SK-N-SH treated with all-trans-retinoic acid at 6 μM for 48 hours (cell line): Measurements from ENCODE around the gene SPATA20.

Source experiments
- ATAC-seq: fragments of 200-7000 bp; cut with Tn5 transposase; 3 replicates; pipeline ENCODE4 v1.9.1; 2020; ENCODE audit warnings: mild to moderate bottlenecking, moderate library complexity
- ARNTL ChIP-seq: fragments of 450-650 bp; formaldehyde crosslinking; IDR thresholded peaks from 2 replicates; pipeline ENCODE4 v1.5.0; 2020; ENCODE audit warnings: low read depth, mild to moderate bottlenecking, moderate library complexity, borderline replicate concordance
- BACH2 ChIP-seq: fragments of 250-450 bp; sonication (Bioruptor Pico); IDR thresholded peaks from 2 replicates; pipeline ENCODE4 v1.9.0; 2021; ENCODE audit warnings: mild to moderate bottlenecking, borderline replicate concordance
- CREB5 ChIP-seq: fragments of 250-450 bp; sonication (Bioruptor Pico); IDR thresholded peaks from 2 replicates; pipeline ENCODE4 v1.5.1; 2020; ENCODE audit warnings: low read depth, mild to moderate bottlenecking, moderate library complexity
- CSDC2 ChIP-seq: fragments of 250-450 bp; sonication (Bioruptor Pico); IDR thresholded peaks from 2 replicates; pipeline ENCODE4 v1.5.0; 2020; ENCODE audit warnings: mild to moderate bottlenecking, moderate library complexity
- CSRNP3 ChIP-seq: fragments of 250-450 bp; sonication (Bioruptor Pico); IDR thresholded peaks from 2 replicates; pipeline ENCODE4 v1.5.1; 2021; ENCODE audit warnings: mild to moderate bottlenecking, moderate library complexity
- ESRRG ChIP-seq: fragments of 250-450 bp; sonication (Bioruptor Pico); IDR thresholded peaks from 2 replicates; pipeline ENCODE4 v1.6.1; 2021; ENCODE audit warnings: mild to moderate bottlenecking
- GLIS3 ChIP-seq: fragments of 250-450 bp; sonication (Bioruptor Pico); IDR thresholded peaks from 2 replicates; pipeline ENCODE4 v1.5.0; 2020; ENCODE audit warnings: mild to moderate bottlenecking, moderate library complexity
- ISL1 ChIP-seq: fragments of 250-450 bp; sonication (Bioruptor Pico); IDR thresholded peaks from 2 replicates; pipeline ENCODE4 v2.1.2; 2022; ENCODE audit warnings: mild to moderate bottlenecking, moderate library complexity
- OSR1 ChIP-seq: fragments of 250-450 bp; sonication (Bioruptor Pico); IDR thresholded peaks from 2 replicates; pipeline ENCODE4 v1.8.0; 2022; ENCODE audit warnings: moderate library complexity, mild to moderate bottlenecking, inconsistent platforms
- PATZ1 ChIP-seq: fragments of 250-450 bp; sonication (Bioruptor Pico); IDR thresholded peaks from 2 replicates; pipeline ENCODE4 v1.8.0; 2020; ENCODE audit warnings: mild to moderate bottlenecking, moderate library complexity, borderline replicate concordance
- POU6F1 ChIP-seq: fragments of 250-450 bp; sonication (Bioruptor Pico); IDR thresholded peaks from 2 replicates; pipeline ENCODE4 v1.8.0; 2021; ENCODE audit warnings: low read depth, mild to moderate bottlenecking, moderate library complexity, borderline replicate concordance
- PPARA ChIP-seq: fragments of 250-450 bp; sonication (Bioruptor Pico); IDR thresholded peaks from 2 replicates; pipeline ENCODE4 v1.5.0; 2020; ENCODE audit warnings: mild to moderate bottlenecking, borderline replicate concordance
- RARB ChIP-seq: fragments of 250-450 bp; sonication (Bioruptor Pico); IDR thresholded peaks from 2 replicates; pipeline ENCODE4 v1.8.0; 2021; ENCODE audit warnings: mild to moderate bottlenecking, moderate library complexity
- SNAI2 ChIP-seq: fragments of 250-450 bp; sonication (Bioruptor Pico); IDR thresholded peaks from 2 replicates; pipeline ENCODE4 v1.5.0; 2020; ENCODE audit warnings: mild to moderate bottlenecking, moderate library complexity
- TCF4 ChIP-seq: fragments of 250-450 bp; sonication (Bioruptor Pico); IDR thresholded peaks from 2 replicates; pipeline ENCODE4 v1.8.0; 2021; ENCODE audit warnings: mild to moderate bottlenecking, moderate library complexity, borderline replicate concordance
- TOX ChIP-seq: fragments of 250-450 bp; sonication (Bioruptor Pico); IDR thresholded peaks from 2 replicates; pipeline ENCODE4 v1.8.0; 2021; ENCODE audit warnings: mild to moderate bottlenecking, moderate library complexity, borderline replicate concordance
- TSHZ2 ChIP-seq: fragments of 250-450 bp; sonication (Bioruptor Pico); IDR thresholded peaks from 2 replicates; pipeline ENCODE4 v1.5.0; 2020; ENCODE audit warnings: mild to moderate bottlenecking, moderate library complexity
- ZC3H10 ChIP-seq: fragments of 250-450 bp; sonication (Bioruptor Pico); IDR thresholded peaks from 2 replicates; pipeline ENCODE4 v1.5.1; 2021; ENCODE audit warnings: mild to moderate bottlenecking, moderate library complexity
- ZFP30 ChIP-seq: fragments of 450-650 bp; formaldehyde crosslinking; IDR thresholded peaks from 2 replicates; pipeline ENCODE4 v1.5.0; 2022; ENCODE audit warnings: mild to moderate bottlenecking, moderate library complexity
- ZNF70 ChIP-seq: fragments of 450-650 bp; formaldehyde crosslinking; IDR thresholded peaks from 2 replicates; pipeline ENCODE4 v1.5.0; 2020; ENCODE audit warnings: mild to moderate bottlenecking, moderate library complexity
- ZNF8 ChIP-seq: fragments of 450-650 bp; formaldehyde crosslinking; IDR thresholded peaks from 2 replicates; pipeline ENCODE4 v1.5.0; 2020; ENCODE audit warnings: mild to moderate bottlenecking, moderate library complexity

Gene SPATA20

GRCh38 chr17:50524838-50525237 lies 22.1 kb upstream of the SPATA20 start:
- TF ChIP-seq ZFP30 (CRISPR knock-in tag): no peak
- TF ChIP-seq ISL1 (CRISPR knock-in tag): no peak
- TF ChIP-seq TSHZ2 (CRISPR knock-in tag): no peak
- TF ChIP-seq ZC3H10: no peak
- no peak for TF ChIP-seq GLIS3
- ATAC-seq: no peak

- no peak for ATAC-seq
- no peak for TF ChIP-seq ZFP30 (CRISPR knock-in tag)
- TF ChIP-seq OSR1 (CRISPR knock-in tag): no peak
- TF ChIP-seq CSDC2 (CRISPR knock-in tag): no peak
These were observed 19.7 kb upstream of the SPATA20 start for GRCh38 chr17:50527155-50527762.

- no peak for TF ChIP-seq ZC3H10
- TF ChIP-seq TOX (CRISPR knock-in tag): no peak
These were observed 19.0 kb upstream of the SPATA20 start for GRCh38 chr17:50527949-50528474.

GRCh38 chr17:50529849-50530248 lies 17.1 kb upstream of the SPATA20 start:
- TF ChIP-seq CREB5 (CRISPR knock-in tag): no peak
- no peak for TF ChIP-seq RARB (CRISPR knock-in tag)
- no peak for TF ChIP-seq ARNTL (CRISPR knock-in tag)
- TF ChIP-seq PPARA (CRISPR knock-in tag): no peak
- no peak for TF ChIP-seq ESRRG (CRISPR knock-in tag)
- ATAC-seq: no peak

More at GRCh38 chr17:50527949-50528474, 19.0 kb upstream of the SPATA20 start:
- ATAC-seq: no peak

- no peak for ATAC-seq
- TF ChIP-seq ISL1 (CRISPR knock-in tag) (no peak), TSHZ2 (CRISPR knock-in tag) (no peak), BACH2 (CRISPR knock-in tag) (no peak), POU6F1 (CRISPR knock-in tag) (no peak), GLIS3 (no peak), ZNF70 (CRISPR knock-in tag) (no peak), PATZ1 (CRISPR knock-in tag) (no peak), CSRNP3 (CRISPR knock-in tag) (no peak), PPARA (CRISPR knock-in tag) (no peak), ZNF8 (CRISPR knock-in tag) (no peak), OSR1 (CRISPR knock-in tag) (no peak), ZC3H10 (no peak), SNAI2 (CRISPR knock-in tag) (no peak), TCF4 (no peak)
These were observed 15.4 kb upstream of the SPATA20 start for GRCh38 chr17:50531428-50532025.
